HG03432 (cell line): ENCODE data around the gene EIPR1.
"Not testable (repeated sequence)": the region's sequence is repeated elsewhere in the genome, so short reads cannot be mapped to it uniquely, and the experiment has no call there.

Experiments used
- ATAC-seq: cut with Tn5 transposase; IDR thresholded peaks from one replicate; pipeline ENCODE4 v1.9.1; 2021; ENCODE audit warnings: mild to moderate bottlenecking, moderate library complexity; ENCODE audit not compliant: unreplicated experiment

EIPR1 gene

DNA sequence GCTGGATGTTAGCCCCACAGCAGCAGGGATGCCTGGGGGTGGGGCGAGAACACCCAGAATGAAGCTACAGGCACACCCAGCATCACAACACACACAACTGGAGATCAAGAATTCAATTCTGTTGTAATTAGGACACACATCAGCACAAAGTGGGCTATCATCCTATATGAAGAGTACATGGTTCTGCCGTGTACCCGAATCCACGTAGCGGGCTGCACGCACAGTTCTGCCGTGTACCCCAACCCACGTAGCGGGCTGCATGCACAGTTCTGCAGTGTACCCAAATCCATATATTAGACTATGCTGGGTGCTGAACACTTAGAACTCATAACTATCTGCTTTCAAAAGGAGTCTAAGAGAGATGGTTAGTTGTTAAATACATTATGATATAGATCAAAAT, 86.5 kb downstream of the EIPR1 start:
- ATAC-seq: no peak

DNA sequence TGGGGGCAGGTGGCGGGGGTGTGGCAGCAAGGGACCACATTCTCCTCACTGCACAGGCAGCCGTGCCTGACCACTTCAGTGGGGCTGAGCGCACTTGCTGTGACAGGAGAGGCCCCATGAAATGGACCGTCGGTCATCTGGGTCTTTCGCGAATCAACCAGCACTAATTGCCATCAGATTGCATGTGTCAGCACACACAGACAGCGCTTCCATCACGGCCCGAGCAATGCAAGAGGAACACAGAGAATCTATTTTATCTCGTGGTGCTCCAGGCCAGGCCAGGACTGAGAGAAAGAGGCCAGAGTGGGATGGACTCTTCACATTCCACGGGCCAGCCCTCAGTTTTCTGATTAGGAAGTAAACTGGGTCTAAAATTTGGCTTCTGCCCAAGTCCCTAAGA, 87.0 kb downstream of the EIPR1 start:
- ATAC-seq: no peak

DNA sequence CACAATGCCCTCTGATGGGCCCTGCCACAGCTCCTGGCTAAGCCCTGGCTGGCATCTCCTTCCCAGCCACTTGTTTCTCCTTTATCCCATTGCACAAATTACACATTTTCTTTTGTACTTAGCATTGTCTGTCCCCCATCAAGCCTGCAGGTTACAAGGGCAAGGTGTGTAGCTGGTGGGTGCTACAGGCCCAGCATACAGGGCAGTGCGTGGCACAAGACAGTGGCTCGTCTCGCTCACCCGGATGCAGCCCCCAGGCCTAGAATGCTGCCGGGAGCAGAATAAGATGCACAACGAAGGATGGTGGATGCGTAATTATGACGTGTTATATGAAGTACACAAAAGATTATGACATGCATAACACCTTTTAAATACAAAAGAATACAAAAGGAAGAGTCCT, 87.6 kb downstream of the EIPR1 start:
- ATAC-seq: no peak

DNA sequence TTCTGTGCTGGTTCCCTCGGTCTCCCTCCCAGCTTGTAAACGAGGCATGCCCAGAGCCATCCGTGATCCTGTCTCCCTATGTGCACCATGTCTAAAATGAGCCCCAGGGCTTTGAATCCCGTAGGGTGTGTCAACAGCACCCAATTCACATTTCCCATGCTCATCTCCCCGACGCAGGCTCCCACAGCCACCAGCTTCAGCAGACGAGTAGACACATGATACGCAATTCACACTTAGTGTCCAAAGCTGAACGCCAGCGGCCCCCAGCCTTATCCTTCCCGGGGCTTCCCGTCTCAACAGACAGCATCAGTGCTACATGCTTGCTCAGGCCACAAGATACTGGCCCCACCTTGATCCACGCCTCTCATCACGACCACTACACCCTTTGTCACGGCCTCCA, 88.1 kb downstream of the EIPR1 start:
- ATAC-seq: no peak

DNA sequence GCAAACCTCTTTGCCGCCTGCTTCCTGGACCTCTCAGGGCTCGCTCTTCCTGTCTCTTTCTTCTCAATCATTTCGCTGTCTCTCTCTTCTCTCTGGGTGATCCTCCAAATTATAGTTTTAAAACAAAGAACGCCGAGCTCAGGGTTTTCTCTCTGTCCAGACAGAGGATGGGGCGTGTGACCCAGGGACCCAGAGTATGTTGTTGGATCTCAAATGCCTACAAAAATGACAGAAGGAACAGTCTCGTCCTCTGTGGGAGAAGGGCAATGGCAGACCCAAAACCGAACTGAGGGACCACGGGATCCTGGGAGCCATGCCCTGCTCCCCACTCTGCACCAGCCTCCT, 88.5 kb downstream of the EIPR1 start:
- no peak for ATAC-seq

DNA sequence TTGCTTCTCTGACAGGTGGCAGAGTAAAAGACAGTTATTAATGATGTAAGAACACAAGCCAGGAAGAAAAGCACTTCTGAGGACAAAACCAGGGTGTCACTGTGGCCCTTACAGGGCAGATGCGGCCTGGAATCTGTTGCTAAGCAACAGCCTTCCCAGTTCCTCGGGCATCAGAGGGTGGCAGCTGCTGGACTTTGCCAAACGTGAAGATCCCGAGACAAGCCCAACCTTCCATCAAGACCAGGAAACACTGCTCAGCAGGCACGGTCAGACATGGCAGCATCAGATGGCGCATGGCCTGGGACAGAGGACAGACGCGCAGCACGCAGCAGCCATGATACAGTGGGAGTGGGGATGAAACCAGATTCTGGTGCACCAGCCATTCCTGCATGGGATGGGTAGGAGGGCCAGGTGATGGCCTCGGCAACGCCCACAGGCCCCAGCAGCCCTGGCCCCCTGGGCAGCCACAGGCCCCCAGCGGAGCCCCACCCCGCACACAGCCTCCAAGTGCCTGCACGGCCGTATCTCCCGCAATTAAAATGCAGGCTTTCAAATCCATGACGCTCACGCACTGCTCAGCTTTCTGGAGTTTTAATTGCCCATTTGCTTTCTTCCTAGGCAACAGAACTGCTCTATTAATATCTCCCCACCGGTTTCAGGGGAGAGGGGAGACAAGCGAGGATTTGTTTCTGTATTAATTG, 89.0 kb downstream of the EIPR1 start:
- no peak for ATAC-seq

DNA sequence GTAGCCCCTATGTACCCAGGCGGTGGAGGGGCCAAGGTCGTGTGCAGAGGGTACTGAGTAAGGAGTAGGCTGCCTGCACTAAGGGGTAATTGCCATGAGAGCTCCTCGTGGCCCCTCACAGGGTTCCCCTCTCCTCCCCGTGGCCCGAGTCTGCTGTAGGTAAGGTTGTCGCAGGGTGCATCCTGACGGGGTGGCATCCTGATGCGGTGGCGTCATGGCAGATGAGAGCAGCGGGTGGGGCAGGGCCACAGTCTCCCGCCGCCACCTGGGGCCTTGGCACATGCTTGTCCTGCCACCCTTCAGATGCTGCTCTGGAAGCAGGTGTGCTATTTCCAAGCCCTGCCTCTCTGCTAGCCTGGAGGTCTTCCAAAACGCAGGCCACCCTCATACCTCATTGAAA, 89.7 kb downstream of the EIPR1 start:
- ATAC-seq: no peak

DNA sequence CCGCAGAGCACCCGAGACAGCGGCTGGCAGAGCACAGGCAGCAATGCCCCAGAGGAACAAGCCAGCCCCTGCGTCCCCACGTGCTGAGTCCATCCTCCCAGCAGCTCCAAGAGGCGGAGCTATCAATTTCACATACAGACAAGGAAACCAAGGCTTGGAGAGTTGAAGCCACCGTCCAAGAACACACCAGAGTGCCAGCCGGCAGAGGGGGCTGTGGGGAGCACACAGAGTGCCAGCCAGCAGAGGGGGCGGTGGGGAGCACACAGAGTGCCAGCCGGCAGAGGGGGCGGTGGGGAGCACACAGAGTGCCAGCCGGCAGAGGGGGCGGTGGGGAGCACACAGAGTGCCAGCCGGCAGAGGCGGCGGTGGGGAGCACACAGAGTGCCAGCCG, 91.0 kb downstream of the EIPR1 start:
- ATAC-seq: not testable (repeated sequence)

DNA sequence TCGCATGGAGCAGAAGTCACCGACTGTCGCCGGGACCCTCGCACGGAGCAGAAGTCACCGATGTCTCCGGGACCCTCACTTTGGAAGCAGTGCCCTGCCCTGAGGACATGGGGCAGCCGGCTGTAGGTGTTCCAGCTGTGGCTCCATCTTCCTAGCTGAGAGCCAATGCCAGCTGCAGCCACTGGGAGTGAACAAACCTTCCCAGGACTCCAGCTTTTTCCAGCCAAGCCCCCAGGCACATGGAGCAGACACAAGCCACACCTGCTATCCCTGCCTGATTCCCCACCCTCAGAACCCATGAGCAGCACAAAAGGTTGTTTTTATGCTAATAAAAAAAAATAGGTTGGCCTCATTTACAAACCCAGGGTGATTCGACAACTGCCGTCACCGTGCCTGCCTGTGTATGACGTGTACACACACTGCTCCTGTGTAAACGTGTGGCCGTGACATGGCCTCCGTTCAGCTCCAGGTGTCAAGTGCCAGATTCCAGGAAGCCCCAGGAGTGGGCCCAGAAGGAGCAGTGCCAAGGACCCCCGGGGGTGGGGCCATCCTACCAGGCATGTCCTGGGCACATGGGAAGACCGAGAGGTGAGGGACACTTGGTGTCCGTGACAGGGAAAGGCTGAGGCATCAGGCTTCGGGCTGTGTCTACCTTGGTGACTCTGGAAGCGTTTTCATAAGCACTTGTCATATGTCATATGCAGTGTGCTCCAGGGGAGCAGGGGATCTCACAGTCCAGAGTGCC, 91.5 kb downstream of the EIPR1 start:
- ATAC-seq: no peak

DNA sequence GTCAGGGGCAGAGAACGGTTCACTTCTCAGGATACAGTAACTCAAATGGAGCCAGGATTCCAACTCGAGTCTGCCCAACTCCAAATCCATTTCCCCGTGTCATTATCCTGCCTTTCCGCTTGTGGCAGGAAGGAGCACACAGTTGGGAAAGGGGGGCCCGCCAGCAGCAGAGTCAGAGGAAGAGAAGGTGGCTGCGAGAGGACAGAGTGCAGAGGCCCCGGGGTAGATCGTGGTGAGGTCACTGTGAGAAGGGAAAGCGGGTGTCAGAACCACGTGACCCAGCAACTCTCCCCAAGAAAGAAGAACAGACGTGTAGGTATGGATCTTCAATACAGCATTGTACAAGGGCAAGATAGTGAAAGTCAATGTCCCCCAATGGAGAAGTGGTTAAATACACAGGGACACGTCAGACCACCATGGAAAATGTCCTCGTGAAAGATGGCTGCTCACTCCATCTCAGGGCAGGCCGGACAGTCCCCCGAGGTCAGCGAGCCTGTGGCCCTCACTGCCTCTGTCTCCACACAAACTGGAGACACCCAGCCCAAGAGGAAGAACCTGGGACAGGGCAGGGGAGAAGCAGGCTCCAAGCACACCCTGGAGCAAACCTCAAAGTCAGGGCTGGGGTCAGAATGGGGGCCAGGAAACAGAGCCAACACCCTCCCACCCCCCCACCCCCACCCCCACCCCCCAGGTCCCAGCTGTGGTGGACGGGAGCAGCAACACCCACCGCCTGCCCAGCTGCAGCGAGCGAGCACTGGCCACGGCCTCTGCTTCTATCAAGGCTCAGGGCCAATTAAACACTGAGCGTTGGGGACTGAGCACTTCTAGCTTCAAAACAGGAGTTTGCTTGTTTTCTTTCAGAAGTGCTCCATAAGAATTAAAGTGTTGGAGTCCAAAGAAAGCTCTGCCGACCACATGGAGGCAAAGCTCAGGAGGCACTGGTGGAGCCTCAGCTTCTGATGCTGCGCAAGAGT, 92.7 kb downstream of the EIPR1 start:
- no peak for ATAC-seq

DNA sequence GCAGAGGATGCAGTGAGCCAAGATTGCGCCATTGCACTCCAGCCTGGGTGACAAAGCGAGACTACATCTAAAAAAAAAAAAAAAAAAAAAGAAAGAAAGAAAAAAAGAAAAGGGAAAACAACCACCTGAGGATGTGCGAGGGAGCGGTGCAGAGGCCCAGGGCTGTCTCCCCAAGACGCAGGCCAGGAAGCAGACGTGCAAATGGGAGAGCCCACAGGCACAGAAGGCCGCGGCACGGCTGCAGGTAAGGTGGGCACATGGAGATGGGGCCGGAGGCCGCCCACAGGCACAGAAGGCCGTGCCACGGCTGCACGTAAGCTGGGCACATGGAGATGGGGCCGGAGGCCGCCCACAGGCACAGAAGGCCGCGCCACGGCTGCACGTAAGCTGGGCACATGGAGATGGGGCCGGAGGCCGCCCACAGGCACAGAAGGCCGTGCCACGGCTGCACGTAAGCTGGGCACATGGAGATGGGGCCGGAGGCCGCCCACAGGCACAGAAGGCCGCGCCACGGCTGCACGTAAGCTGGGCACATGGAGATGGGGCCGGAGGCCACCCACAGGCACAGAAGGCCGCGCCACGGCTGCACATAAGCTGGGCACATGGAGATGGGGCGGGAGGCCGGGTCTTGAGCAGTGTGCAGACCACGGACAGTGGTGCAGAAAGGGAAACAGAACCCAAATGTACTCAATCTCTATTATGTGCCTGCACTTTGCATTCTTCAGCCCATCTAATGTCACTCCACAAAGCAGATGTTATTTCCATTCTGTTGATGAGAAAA, 93.6 kb downstream of the EIPR1 start:
- not testable (repeated sequence) for ATAC-seq

DNA sequence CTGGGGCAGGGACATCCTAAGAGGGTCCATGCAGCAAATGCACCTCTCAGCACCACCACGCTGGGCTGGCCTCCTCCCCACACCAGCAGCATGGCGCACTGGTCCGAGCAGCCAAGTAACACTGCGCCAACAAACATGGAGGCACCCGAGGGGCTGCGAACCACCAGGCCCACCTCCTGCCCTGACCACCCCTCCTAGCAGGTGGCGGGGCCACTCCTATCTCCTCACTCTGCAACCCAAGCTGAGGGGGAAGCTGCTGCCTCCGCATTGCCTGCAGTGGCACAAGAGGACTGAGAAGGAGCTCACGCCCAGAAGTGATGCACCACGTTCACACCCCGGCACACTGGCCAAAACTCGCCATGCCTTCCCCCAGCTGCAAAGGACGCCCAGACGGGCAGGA, 94.4 kb downstream of the EIPR1 start:
- no peak for ATAC-seq

DNA sequence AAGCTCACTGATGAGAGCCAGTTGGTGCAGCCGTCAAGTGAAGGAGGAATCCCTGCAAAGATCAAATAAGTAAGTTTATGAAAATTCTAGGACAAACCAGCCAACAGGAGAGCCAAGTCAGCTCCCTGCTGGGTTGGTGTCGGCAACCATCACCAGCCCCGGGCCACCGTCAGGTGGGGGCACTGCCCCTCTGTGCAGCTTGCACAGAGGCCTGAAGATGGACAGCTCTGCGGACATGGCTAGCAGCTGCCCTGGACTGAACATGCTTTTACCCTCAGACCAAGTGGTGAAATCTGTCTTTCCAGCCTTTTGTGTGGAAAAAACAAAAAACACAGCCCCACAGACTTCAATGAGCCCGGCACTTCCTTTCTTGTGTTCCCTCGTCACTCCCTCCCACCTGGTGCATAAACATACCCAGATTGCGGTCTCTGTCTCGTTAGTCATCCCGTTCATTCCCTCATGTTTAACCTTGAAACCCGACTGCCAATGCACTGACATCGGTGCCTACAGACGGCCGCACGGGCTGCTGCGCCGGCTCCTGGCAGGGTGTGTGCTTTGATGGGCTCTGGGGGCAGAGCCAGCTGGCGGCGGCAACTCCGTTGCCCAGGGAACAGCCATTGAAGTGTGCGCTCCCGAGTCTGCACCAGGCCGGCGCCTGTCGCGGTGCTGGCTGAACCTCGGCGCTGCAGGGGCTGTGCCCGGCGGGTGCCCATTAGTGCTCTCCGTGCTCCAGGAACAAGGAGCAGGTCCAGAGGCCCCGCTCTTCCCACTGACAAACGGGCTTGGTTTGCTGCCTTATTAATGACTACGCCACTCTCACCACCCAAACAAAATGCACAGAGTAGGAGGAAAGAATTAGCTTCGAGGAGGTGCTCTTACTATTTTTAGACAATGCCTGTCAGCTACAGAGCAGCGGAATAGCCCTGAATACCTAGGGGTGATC, 95.3 kb downstream of the EIPR1 start:
- no peak for ATAC-seq

DNA sequence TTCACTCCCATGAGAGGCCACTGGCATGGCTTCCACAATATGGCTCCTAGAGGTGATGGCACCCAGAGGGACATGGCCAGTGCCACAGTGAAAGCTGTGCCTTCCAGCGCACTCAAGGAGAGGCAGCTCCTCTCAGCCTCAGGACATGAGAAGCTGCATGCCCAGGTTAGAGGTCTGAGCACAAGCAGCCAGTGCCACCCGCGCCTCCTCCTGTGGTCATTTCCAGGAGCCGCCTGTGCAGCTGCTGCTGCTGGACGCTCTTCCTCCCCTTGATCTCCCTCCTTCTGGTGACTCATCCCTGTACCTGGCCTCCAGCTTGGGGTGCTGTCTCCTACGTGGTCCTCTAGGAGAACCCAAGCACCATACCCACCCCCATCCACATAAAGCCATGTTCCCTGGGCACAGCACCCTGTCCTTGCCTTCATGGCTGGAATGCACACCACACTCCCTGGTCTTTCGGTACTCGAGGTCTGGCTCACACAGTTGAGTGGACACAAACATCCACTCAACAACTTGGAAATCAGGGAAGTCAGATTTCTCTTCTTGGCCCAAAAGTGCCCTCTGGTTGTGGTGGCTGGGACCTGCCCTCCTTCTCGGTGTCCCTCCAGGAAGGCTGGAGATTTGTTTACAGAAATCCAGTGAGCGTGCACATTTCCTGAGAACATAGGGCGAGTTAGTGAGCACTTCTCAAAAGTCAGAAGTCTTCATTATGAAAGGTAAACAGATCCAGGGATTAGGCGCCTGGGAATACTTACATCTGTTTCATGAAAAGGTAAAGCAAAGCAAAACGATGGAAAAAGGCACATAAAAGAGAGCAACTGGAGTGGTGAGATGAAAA, 96.7 kb downstream of the EIPR1 start:
- ATAC-seq: no peak

DNA sequence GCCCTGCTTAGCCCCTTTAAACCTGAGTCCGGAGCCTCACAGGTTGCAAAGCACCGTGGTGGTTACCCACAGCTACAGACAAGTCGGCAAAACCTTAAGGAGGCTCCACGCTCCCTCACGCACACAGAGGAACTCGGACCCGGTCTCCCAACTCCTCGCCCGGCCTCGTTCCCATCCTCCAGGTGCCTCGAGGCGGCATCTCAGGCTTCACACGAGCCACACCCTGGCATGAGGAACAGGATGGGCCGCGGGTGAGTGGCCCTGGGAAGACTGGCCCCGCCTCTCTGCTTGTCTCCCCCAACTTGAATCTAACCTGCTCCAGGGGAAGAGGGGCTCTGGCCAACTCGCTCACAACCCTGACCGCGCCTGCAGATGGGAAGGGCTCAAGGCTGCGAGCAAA, 97.4 kb downstream of the EIPR1 start:
- ATAC-seq: no peak

DNA sequence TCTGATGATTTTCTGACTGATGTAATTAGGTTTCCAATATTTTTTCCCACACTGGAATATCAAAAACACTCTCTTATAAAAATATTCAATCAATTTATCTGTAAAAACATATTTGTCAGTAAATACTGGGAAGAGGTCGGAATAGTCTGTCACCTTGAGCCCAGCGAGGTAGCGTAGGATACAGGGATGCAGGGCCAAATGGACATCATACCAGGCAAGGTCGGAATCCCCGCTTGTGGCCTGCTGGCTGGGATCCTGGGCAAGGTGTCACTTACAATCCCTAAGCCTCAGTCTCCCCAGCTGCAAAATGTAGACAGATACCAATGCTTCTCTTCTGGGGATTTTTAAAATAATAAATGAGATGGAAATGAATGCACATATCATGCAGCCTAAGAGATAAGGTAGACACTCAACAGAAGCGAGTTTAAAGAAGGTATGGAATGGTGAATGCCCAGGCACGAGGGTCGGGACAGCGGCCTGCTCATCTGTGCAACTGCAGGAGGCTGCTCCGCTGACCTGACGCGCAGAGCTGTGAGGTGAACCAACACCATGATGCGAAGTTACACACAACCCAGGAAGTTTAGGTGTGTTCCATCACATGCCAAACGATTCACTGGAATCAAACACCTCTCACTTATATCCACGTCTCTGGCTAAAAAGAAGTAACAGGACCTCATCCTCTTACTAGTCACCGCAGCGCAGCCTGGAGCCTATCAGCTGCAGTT, 98.2 kb downstream of the EIPR1 start:
- no peak for ATAC-seq

DNA sequence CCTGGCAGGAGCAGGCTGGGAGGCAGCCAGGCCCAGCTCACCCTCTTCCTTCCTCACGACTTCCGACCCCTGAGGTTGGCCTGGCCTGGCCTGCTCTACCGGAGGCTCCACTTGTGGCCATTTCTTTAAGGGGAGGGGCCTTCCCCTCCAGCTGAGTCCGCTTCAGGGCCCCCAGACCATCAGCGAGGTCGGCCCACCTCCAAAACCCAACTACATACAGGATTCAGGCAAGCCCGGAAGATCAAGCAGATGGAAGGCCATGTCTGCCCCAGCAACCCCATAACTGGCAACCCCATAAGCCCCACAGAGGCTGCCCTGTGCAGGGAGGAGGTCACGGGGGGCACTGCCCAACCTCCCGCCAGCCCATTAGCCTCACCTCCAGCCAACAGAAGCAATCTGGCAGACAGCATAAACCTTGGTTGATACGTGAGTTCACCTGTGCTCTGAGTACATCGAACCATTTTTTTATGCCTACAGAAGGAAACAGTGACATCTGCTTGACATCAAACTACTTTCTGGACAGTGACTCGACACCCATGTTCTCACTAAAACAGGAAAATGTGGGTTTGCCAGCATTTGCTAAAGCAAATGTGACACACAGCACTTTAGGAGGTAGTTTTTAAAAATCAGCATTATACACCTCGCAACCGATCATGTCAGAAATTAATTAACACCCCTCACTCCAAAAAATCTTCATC, 98.9 kb downstream of the EIPR1 start:
- no peak for ATAC-seq
